Ovary (tissue), 3 donors: ENCODE data around the gene FAM240B.

Experiments used
- CTCF ChIP-seq, 3 donors: fragments of 450-650 bp in 2 of 3; fragments of 200-600 bp in 1 of 3; IDR thresholded peaks; one replicate each; pipeline versions ENCODE4 v1.5.1 to v1.8.0; 2016 to 2022; ENCODE audit warnings: antibody characterized with exemption in 3 of 3, mild to moderate bottlenecking in 1 of 3
- EP300 ChIP-seq: sonication (generic); formaldehyde crosslinking; IDR thresholded peaks from one replicate; pipeline ENCODE4 v1.6.1; 2017; ENCODE audit warnings: antibody characterized with exemption
- POLR2A ChIP-seq: fragments of 450-650 bp; IDR thresholded peaks from one replicate; pipeline ENCODE4 v1.6.1; 2017; ENCODE audit warnings: antibody characterized with exemption, mild to moderate bottlenecking, moderate library complexity
- donor health status: DM: no; HTN: no; CAD: no.

DNA sequence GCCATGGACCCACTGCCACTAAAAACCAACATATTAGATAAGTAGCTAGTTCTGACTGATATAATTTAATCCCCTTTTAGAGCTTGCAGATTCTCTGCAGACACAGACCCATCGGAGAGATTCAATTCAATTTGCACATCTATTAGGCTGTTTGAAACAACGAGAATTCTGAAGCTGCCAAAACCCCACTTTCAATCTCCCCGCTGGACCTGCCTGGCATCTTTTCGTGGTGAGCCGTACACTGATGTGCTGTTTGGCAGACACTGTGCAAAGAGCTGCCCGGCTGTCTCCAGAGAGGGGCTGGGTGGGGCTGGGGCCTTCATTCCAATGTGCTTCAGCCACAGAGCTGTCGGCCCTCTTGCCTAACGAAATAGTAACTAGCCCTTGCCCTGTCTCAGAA is 42.1 kb upstream of the FAM240B start:
- no peak for TF ChIP-seq POLR2A
- no peak for TF ChIP-seq CTCF (IDR thresholded peaks at IDR 0.05)
- no peak for TF ChIP-seq EP300
